HTERT RPE-1 (cell line): ENCODE data around the gene CADM2.

Experiments
- in situ Hi-C: fragments of 300-500 bp; cut with MboI; formaldehyde crosslinking; loops from 4 replicates; pipeline ENCODE4 v1.14.3; 2020; ENCODE audit warnings: low sequenced_read_pairs

The CADM2 gene

GRCh38 chr3:85304360-85304964, 345.7 kb downstream of the CADM2 start:
- in situ Hi-C loops: no loop called here

GRCh38 chr3:85312331-85312730, 353.5 kb downstream of the CADM2 start:
- in situ Hi-C loops: no loop called here

DNA sequence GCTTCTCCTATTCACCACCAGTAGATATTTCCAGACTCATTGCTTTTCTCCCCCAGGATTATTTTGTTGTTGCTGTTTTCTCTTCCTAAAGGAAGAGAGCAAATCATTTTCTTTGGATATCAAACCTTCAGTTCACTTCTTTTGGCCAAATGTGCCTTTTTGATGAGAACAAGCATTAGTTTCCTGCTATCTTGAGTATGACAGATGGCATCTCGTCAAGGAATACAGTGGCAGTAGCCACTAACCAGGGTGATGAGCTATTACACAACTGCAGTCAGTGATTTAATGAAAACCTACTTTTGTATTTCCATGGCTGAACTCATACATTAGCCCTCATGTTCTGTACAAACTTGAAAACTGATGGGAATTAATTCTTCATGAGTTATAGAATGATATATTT, 354.6 kb downstream of the CADM2 start:
- in situ Hi-C loops: no loop called here

DNA sequence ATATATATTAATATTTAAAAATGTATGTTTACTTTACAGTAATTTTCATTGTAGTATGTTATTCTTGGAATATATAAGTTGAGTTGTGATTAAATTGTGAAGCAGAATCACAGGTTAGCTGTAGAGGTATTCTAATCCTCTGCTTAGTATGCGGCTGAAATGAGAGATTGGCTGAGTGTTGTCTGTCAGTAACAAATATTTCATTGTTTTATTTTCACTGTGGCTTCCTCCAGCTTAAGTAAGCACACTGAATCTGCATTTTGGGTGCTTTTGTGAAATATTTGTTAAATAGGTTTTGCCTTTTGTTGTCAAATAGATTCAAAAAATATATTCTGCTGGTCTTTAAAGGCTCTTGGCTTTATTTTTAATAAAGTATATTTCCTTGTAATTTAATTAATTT, 357.5 kb downstream of the CADM2 start:
- in situ Hi-C loops: no loop called here

- in situ Hi-C loops: no loop called here
Measured at GRCh38 chr3:85321892-85322291, 363.1 kb downstream of the CADM2 start.

DNA sequence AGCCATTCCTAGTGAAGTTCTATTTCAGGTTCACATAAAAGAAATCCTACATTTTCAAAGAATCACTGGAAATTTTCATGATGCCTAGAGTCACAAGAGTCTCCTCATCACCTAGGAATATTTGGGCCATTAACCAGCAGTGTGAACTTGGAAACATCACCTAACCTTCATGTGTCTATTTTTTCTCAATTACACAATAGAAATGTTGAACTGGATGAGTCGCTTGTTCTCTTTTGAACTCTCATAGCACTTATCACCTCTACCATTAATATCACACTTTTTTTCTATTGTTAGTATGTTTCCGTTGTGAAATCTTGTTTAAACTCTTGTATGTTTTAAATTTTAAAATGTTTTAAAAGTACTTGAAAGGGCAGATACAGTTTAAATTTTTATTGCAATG, 371.3 kb downstream of the CADM2 start:
- in situ Hi-C loops: no loop called here

DNA sequence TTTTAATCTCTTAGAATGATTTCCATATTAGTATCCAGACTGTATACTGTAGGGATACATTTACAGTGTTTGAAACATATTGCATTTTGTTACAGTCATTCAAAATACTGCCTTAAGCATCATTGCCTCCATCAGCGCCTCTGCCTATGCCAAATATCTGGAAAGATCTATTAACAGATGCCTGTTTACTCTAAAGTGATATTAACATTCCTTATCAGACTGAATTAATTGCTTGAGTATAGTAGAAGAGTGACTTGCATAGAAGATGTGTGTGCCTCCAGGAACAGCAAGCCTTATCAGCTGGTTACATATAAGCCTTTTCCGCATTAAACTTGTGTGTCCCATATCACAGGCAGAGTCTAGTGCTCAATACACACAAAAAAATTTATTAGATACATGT, 379.1 kb downstream of the CADM2 start:
- in situ Hi-C loops: no loop called here

GRCh38 chr3:85342915-85343314, 384.1 kb downstream of the CADM2 start:
- in situ Hi-C loops: no loop called here

DNA sequence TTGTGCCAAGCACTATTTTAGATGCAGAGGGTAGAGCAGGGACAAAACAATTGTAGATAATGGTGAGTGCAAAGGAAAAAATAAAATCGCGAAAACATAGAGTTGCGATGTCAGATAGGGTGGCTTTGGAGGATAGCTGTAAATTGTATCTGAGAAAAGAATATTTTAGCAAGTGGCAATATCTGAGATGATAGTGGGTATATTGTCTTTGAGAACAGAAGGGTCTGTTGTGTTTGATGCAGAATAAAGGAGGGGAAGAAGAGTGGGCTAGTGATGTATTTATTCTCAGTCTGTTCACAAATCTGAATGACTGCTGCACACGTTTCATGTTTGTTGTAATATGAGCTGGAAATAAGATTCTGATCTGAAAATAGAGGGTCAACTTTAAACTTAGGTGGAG, 396.8 kb downstream of the CADM2 start:
- in situ Hi-C loops: no loop called here

DNA sequence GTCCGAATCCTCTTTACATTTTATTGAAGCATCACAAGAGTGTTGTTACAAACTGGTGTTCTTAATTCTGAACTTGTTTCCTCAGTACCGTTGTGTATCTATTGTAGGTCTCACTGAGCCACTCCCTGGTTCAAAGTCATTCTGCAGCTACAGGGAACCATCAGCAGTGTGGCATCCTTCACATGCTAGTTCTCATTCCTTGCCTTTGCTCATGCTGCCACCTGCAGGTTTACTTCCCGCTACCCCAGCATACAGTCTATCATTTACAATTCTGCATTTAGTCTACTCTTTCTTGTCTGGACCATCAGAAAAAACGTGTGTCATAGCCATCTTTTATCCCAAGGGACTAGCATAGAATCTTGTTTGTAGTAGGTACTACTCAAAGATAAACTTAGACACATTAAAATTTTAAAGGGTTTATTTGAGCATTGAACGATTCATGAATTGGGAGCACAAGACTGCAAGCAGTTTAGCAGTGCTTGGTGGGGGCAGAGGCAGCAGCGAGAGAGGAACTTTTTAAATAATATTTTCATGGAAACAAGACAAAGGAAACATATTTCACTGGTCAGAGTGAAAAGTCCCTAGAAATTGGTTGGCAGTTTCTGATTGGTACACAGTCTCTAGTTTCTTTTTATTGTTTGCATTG, 402.1 kb downstream of the CADM2 start:
- in situ Hi-C loops: no loop called here

- in situ Hi-C loops: no loop called here
Measured at GRCh38 chr3:85364296-85364909, 405.6 kb downstream of the CADM2 start.

- in situ Hi-C loops: no loop called here
Measured at GRCh38 chr3:85370341-85370740, 411.6 kb downstream of the CADM2 start.

DNA sequence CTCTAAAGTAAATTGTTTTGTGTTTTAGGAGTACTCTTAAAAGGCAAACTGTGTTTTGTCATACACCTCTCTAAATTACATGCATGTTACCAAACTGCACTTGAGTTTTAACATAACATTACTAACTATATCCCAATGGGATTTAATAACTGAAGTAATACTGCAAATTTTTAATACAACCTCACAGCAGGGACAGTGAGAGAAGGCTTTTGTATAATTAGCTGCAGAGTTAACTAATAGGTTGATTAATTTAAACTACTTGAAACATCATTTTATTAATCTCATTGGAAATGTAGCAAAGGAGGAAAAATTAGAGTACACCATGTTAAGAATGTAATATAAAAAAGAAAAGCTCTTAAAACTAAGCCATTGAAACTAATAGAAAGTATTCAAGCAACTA, 417.3 kb downstream of the CADM2 start:
- in situ Hi-C loops: no loop called here

- in situ Hi-C loops: no loop called here
Measured at GRCh38 chr3:85377115-85377514, 418.3 kb downstream of the CADM2 start.

DNA sequence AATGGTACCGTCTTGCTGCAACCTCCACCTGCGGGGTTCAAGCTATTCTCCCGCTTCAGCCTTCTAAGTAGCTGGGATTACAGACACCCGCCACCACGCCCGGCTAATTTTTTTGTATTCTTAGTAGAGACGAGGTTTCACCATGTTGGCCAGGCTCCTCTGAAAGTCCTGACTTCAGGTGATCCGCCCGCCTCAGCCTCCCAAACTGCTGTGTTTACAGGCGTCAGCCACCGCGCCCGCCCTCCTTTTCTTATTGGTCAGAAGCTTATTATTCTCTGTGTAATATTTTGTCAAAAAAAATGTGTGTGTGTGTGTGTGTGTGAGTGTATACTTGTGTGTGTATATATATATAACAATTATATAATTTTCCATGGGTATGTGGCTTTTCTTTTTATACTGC, 425.6 kb downstream of the CADM2 start:
- in situ Hi-C loops: no loop called here

- in situ Hi-C loops: no loop called here
Measured at GRCh38 chr3:85387913-85388505, 429.2 kb downstream of the CADM2 start.

- in situ Hi-C loops: no loop called here
Measured at GRCh38 chr3:85394424-85394823, 435.6 kb downstream of the CADM2 start.

DNA sequence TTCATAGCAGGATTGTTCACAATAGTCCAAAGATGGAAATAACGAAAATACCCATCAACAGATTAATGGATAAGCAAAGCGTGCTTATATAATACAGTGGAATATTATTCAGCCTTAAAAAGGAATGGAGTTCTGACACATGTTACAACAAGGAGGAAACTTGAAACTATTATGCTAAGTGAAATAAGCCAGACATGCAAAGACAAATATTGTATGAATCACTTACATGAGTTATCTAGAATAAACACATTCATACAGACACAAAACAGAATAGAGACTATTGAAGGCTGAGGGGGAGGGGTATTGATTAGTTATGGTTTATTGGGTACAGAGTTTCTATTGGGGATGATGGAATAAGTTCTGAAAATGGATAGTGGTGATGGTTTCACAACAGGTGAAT, 438.6 kb downstream of the CADM2 start:
- in situ Hi-C loops: no loop called here

- in situ Hi-C loops: no loop called here
Measured at GRCh38 chr3:85426121-85426520, 467.3 kb downstream of the CADM2 start.

- in situ Hi-C loops: no loop called here
Measured at GRCh38 chr3:85427467-85427866, 468.7 kb downstream of the CADM2 start.

- in situ Hi-C loops: no loop called here
Measured at GRCh38 chr3:85432081-85432480, 473.3 kb downstream of the CADM2 start.

GRCh38 chr3:85433319-85433718, 474.5 kb downstream of the CADM2 start:
- in situ Hi-C loops: no loop called here
